ENCODE data around the gene PPIE.

Gene PPIE

DNA sequence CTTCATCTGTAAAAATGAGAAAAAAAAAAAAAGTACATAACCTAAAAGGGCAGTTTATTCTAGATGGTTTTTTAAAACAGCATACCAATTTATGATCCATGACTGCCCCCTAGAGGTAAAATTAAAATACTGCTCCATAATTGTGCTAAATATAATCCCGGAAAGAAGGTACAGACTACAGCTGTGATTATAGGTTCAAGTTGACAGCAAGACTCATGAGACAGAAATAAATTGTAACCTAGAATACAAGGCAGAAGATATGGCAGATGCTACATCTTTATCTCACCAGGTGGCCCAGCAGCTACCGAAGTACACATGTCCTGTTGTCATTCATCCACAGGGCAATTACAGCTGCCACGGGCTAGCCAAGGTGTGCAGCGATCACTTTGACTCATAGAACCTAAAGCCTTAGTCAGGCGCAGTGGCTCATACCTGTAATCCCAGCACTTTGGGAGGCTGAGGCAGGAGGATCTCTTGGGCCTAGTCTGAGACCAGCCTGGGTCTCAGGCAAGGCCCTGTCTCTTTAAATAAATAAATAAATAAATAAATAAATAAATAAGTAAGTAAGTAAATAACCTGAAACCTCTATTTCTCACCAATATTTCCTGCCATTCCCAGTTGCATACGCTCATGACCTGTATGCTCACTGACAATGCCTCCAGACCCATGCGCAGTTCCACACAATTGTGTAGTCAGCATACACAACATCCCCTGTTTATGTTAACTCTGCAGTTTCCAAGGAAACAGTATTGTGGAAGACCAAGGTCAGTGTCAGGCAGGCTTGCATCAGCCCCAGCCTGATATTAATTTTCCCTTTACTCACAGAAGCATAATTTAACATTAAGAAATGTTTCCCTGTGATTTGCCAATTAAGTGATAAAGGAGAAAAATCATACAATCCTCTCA lies 18.3 kb upstream of the PPIE start:
- no peak for DNase-seq (ENCODE audit: low read depth)

- no peak for DNase-seq (ENCODE audit: low read depth)
Measured at GRCh38 chr1:39721664-39722063, 17.0 kb upstream of the PPIE start.

- no peak for DNase-seq (ENCODE audit: low read depth)
Measured at GRCh38 chr1:39722495-39722894, 16.2 kb upstream of the PPIE start.

GRCh38 chr1:39726600-39726999 lies 12.1 kb upstream of the PPIE start:
- no peak for DNase-seq (ENCODE audit: low read depth)

GRCh38 chr1:39727221-39727931 lies 11.3 kb upstream of the PPIE start:
- no peak for DNase-seq (ENCODE audit: low read depth)

DNA sequence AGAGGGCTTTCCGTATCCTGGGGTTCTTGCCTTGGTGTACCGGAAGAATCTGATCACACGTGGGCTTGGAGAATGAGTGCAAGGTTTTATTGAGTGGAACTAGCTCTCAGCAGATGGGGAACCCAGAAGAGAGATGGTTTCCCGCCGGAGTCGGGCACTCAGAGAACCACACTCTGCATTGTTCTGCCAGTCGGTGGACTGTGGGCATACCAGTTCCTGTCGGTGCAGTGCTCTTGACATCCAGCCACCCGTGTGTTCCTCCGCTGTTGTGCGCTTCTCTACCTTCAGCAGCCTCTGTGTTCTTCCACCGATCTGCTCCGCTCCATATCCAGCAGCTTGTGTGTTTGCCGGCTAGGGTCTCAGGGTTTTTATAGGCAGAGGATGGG lies 10.8 kb upstream of the PPIE start:
- no peak for DNase-seq (ENCODE audit: low read depth)

- DNase-seq (ENCODE audit: low read depth): no peak
Measured at GRCh38 chr1:39729030-39729429, 9.7 kb upstream of the PPIE start.

DNA sequence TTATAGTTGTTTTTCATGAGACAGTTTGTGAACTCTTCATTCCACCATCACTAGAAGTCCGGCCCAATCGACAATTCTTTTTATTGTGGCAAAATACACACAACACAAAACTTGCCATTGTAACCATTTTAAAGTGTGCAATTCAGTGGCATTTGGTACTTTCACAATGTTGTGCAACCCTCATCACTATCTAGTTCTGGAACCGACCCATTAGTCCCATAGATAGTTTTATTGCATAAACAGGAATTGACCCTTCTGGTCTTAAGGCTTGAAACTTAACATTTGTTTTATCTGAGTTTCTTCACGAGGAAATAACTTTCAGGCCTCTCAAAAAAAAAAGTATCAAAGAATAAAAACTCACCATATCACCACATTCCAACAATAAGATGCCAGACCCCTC lies 8.8 kb upstream of the PPIE start:
- no peak for DNase-seq (ENCODE audit: low read depth)

DNA sequence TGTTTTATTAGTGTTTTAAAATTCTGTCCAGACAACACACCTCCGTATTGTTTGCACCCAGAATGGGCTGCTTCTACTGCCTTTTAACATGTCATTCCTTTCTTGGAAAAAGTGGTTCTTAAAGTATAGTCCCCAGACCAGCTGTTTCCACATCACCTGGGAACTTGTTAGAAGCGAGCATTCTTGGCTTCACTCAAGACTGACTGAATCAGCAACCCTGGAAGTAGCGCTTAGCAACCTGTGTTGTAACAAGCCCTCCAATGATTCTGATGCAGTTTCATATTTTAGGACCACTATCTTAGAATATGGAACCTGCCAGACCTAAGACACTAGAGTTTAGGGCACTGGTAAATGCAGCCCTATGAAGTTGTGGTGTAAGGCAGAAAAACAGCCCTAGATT lies 6.0 kb upstream of the PPIE start:
- DNase-seq (ENCODE audit: low read depth): no peak

DNA sequence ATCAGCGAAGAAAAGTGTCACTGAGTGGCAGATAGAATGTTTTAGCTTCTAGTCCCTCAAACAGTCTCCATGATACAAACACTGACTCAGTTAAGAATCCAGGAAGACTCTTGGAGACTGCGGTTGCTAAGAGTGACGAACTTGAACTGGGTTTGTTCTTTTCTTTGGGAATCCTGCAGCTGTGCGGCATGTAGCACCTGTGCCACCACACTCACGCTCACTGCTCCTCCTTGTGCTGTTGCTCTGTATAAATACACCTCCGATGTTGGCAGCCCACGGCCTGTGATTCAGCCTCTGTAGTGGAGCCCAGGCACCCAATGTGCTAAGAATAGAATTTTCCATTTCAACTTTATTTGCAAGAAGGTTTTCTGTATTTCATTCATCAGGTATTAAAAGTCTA lies 5.5 kb upstream of the PPIE start:
- DNase-seq (ENCODE audit: low read depth): no peak

DNA sequence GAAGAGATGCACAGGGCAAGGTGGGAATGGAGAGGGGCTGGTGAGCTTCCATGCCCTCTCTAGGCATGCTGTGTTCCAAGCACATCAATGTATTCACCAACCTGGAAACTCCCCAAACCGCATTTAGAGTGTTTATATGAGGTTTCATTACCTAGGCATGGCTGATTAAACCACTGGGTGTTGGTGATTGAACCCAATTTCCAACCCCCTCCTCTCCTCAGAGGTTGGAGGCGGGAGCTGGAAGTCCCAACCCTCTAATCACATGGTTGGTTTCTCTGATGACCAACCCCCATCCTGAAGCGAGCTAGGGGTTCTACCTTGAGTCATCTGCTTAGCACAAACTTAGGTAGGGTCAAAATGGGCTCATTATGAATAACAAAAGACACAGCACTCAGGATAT lies 3.0 kb upstream of the PPIE start:
- no peak for DNase-seq (ENCODE audit: low read depth)

- no peak for DNase-seq (ENCODE audit: low read depth)
Measured at GRCh38 chr1:39737546-39738169, 1.0 kb upstream of the PPIE start.

DNA sequence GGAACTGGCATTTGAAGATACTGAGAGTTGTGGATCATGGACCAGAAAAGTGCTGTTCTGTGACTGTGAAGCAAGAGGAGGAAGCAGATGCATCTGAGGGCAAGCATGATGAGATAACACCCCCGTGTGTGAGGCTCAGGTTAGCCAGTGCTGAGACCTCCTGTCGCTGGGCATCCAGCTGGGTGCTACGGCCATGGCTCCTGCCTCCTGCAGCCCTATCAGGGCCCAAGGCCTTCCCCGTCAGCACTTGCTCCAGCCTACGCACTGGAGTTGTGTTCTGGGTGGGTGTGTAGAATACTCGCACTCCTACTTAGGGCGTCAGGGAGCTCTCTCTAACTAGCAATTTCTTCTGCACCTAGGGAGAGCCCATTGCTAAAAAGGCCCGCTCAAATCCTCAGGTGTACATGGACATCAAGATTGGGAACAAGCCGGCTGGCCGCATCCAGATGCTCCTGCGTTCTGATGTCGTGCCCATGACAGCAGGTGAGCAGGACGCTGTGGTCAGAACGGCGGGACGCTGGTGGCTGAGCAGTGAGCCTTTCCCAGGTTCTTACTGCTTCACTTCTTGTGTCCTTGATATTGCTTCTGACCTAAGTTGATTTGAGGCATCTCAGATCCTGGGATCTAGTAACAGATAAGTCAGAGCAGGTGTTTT lies 6.5 kb downstream of the PPIE start:
- no peak for DNase-seq (ENCODE audit: low read depth)

- no peak for DNase-seq (ENCODE audit: low read depth)
Measured at GRCh38 chr1:39751595-39751994, 12.9 kb downstream of the PPIE start.

- DNase-seq (ENCODE audit: low read depth): no peak
Measured at GRCh38 chr1:39752703-39753102, 14.0 kb downstream of the PPIE start.

DNA sequence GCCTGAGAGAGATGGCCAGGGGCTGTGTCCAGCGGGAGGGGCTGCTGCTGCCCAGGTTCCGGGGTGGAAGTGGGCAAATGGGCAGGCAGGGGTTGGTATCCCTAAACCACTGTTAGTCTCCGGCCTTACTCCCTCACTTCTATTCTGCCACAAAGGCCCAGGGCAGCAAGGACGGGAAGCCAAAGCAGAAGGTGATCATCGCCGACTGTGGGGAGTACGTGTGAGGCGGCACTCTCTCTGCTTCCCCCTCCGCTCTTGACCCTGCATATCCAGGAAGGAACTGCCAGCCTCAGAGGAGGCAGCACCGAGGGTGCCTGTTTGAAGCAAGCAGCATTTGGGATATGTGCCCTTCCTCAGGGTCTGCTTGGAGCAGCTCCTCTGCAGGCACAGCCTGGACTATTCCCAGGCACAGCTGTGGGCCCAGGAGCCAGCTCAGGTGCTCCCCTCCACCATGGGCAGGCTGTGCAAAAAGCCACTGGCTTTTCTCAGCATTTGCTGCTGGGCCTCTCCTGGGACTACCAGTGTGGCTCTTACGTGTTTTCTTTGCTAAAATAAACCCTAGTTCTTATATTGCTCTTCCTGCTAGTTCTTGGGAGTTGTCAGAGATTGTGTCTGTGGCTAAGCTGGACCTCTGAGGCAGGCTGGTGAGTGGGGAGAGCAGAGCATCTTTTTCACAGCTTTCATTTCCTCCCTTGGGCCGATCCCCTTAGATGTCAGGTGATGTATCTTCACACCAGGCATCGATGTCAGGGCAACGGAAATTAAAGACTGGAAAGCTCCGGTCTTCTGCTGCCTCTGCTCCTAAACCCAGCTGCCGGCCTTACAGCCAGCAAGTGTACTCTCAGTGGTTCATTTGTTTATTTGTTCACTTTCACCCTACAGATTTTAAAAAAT lies 14.7 kb downstream of the PPIE start:
- no peak for DNase-seq (ENCODE audit: low read depth)

GRCh38 chr1:39754026-39754570 lies 15.4 kb downstream of the PPIE start:
- DNase-seq (ENCODE audit: low read depth): no peak

GRCh38 chr1:39754906-39755504 lies 16.3 kb downstream of the PPIE start:
- DNase-seq (ENCODE audit: low read depth): no peak

DNA sequence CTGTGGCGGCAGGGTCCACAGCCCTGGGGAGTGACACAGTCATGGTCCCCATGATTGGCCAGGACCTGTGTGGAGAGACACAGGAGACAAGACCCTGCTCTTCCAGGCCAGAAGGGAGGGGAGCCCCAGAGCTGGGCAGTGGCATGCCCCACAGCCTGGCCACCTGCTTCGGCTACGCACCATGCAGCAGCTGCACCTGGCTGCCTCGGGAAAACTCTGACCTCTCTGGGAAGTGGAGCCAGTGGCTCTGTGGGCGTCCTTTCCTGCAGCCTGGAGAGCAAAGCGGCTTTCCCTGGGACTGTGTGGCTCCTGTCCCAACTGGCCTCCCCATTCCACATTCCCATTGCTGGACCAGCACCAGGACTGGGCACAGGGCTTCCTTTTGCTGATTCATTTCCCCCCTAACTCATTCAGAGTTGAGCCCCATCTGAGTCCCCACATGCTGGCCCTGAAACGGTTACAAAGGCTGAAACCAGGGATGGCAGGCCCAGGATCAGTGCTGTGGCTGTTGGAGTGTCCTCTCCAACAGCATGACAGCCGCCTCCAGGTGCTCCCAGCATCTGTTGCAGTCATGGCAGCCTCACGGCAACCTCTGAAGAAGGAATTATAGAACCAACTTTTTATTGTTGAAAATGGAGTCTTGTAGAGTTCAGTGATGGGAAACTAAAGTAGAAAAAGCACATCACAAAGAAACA lies 17.4 kb downstream of the PPIE start:
- DNase-seq (ENCODE audit: low read depth): no peak

DNA sequence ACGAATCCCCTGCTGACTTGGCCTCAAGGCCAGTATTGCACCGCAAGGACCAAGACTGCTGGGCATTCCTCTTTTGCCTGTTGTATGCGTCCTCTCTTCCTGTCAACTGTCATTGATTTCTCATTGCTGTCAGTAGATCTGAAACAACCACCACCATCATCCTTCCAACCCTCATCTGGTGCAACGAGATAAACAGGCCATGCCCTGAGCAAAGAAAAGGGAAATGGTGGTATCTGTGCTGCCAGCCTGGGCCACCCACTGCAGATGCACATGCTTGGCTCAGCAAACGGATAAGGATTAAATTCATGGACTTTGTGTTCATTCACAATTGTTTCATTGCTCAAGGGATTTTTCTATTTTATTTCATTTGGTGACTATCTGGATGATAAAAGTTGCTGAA lies 18.8 kb downstream of the PPIE start:
- DNase-seq (ENCODE audit: low read depth): no peak
